GM12872 (cell line): Measurements from ENCODE around the gene MEF2D.

ENCODE experiments used
- TF ChIP-seq, protein P1 (sequence below): IDR thresholded peaks from 3 replicates; pipeline ENCODE4 v1.5.1; 2011; ENCODE audit warnings: low read depth, mild to moderate bottlenecking, low read length, moderate library complexity; ENCODE audit not compliant: insufficient read depth

Gene MEF2D

DNA sequence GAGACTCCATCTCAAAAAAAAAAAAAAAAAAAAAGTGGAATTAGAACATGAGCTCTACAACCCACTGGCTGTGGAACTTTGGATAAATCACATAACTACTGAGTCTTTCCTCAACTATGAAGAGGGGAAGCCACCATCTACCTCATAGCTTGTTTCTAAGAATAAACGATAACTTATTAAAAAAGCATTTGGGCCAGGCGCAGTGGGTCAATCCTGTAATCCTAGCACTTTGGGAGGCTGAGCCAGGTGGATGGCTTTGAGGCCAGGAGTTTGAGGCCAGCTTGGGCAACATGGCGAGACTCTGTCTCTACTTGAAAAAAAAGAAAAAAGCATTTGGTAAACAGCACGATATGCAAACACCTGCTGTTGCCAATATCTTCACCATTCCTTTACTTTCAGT lies 31.8 kb upstream of the MEF2D start:
- TF ChIP-seq, protein P1, sequence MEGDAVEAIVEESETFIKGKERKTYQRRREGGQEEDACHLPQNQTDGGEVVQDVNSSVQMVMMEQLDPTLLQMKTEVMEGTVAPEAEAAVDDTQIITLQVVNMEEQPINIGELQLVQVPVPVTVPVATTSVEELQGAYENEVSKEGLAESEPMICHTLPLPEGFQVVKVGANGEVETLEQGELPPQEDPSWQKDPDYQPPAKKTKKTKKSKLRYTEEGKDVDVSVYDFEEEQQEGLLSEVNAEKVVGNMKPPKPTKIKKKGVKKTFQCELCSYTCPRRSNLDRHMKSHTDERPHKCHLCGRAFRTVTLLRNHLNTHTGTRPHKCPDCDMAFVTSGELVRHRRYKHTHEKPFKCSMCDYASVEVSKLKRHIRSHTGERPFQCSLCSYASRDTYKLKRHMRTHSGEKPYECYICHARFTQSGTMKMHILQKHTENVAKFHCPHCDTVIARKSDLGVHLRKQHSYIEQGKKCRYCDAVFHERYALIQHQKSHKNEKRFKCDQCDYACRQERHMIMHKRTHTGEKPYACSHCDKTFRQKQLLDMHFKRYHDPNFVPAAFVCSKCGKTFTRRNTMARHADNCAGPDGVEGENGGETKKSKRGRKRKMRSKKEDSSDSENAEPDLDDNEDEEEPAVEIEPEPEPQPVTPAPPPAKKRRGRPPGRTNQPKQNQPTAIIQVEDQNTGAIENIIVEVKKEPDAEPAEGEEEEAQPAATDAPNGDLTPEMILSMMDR = no peak

DNA sequence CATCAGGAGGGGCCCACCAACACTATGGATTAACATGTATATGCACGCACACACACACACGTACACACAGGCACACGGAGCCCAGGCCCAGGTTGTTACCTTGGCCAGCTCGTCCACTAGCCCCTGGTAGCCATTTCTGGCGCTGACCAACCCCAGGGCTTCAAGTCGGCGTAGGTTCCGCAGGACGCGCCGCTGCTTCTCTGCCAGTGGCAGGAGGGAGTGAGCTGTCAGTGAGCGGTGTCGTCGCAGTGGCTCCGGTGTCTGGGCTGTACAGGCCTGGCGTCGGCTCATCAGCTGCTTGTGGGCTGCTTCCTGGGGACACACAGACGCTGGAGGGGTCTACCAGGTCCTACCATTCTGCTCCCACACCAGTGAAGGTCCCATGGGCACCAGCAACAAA lies 29.4 kb upstream of the MEF2D start:
- TF ChIP-seq, protein P1 = no peak

DNA sequence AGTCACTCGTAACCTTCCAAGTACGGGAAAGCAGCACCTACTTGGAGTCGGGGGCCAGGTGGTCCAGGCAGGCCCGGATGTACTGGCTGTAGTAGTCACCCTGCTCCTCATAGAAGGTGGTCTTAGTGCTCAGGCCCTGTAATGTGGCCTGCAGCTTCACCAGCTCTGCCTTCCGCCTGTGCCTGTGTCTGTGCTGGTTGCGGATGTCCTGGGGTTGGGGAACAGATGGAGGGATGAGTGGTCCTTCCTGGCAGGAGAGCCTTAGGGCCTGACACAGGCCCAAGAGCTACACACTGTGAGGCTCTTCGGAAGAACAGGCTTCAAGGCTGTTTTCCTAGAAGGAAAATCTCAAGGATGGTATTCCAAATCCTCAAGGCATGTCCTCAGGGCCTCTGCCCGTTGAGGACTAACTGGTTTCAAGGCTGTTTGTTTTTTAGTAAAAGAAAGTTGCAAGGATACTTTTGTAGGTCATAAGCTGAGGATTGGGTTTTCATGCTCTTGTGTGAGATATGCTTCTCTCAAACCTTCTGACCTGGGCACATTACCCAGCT lies 28.4 kb upstream of the MEF2D start:
- TF ChIP-seq, protein P1 = no peak

DNA sequence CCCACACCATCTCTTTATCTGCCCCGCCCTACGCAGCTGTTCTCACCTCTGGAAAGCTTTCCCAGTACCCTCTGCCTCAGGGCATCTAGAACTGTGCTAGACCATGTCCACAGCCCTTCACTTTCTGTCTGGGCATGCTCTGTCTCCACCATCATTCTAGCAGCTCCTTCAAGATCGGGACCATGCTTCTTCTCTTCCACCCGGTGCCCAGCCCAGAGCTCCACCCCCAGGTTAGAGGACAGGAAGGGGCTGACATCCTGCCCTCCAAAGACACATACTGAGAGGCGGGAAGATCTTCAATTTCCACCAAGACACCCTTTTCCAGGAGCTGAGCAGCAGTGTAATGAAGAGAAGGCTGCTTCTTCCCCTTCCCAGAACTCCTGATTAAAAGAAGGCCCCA lies 27.7 kb upstream of the MEF2D start:
- TF ChIP-seq, protein P1 = no peak

DNA sequence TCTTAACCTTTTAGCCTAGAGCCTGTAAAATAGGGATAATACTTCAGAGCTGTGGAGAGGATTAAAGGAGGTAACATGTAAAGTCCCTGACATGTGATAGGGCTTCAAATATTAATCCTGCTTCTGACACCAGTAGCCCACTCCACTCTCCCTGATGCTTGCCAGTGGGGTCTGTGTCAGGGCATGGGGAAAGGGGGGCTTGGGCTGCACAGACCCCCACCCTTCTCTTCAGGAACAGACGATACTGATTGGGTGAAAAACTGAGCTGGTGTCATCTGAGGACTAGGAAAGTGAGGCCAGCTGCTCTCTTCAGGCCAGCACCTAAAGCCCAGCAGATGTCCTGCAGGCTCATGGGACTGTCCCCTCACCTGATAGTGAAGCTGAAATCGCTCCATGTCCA lies 27.0 kb upstream of the MEF2D start:
- TF ChIP-seq, protein P1 = no peak

DNA sequence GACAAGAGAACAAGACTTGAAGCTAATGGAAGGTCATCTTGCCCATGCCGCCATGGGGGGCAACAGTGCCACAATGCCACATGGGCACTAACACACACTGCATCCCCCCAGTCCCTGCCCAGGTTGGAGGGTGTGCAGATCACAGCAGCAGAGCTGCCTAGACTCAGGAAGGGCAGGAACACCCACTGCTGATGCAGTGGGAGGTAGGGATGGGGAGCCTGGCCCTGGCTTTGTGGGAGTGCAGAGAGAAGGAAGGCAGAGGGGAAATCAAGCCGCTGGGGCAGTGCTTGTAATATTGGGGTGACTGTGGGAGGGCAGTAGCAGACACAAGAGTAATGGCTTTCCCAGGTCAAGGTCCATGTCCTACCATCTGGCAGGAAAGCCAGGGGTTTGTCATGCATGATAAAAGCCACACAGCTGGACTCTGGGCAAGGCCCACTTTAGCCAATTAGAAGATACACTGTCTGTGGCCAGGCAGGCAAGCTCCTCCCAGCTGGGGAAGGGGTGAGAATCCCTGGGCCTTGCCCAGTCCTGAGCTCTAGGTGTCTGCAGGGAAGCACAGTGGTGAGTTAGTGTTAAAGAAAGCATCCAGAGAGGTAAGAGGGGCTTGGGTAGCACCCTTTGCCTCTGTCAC lies 25.4 kb upstream of the MEF2D start:
- TF ChIP-seq, protein P1 = no peak

DNA sequence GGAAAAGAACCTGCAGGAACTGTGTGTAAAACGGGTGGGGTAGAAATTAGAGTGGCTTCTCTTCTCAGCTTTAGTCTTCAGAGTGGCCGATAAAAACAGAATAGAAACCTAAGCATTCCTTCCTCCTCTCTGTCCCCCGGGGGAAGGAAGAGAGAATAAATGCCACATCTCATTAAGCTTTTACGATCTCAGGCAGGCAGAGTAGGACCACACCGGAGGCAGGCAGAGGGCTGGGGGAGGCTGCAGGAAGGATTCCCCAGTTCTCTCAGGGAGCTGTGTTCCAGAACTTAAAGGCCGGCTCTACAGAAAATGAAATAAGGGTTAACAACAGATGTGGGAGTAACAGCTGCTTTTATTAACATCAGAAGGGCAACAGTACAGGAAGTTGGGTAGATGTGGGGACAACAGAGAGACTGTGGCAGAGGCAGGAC lies 24.5 kb upstream of the MEF2D start:
- TF ChIP-seq, protein P1 = no peak
